ENCODE results near the gene TMEM247. TPM values are rescaled to one million over a fixed set of nuclear protein-coding genes. Genes with fewer than 3 reads are reported as not detected.

TMEM247 gene
- total and polyA plus RNA-seq, 2 of the 8 experiments (the other 6 are each of a cell fraction or from before 2014, with no cell fraction given): not detected

- Histone ChIP-seq H4K91ac (replicated peaks; ENCODE audit: insufficient read length, low read length) (no peak overlapping the region), H3K9me3 (ENCODE audit: insufficient read depth in 2 of 2, low read depth in 1 of 2, low read length in 1 of 2) (no peaks in the 10 kb centered on the region), H3K14ac (ENCODE audit: insufficient read length) (no peak overlapping the region), H2AFZ (ENCODE audit: low read length) (no peak overlapping the region), H2AK5ac (ENCODE audit: low read depth, low read length) (no peak overlapping the region), H3K4ac (replicated peaks; ENCODE audit: insufficient read length, low read depth, low read length) (no peak overlapping the region), H3K79me1 (ENCODE audit: low read depth, low read length) (no peaks in the 10 kb centered on the region), H3K36me3 (ENCODE audit: control insufficient read depth in 2 of 4, insufficient read depth in 4 of 4, low read length in 3 of 4) (no peaks in the 10 kb centered on the region), H3K27ac (ENCODE audit: low read depth, low read length) (no peak overlapping the region), H3K4me3 (ENCODE audit: extremely low read depth in 1 of 4, insufficient read depth in 2 of 4, low read depth in 3 of 4, low read length in 4 of 4) (no peak overlapping the region), H2BK120ac (replicated peaks; ENCODE audit: low read depth, low read length) (no peak overlapping the region), H3K4me1 (replicated peaks in 1 of 4; ENCODE audit: control insufficient read depth in 3 of 4, insufficient read depth in 4 of 4, low read length in 3 of 4) (peaks cover 0 to 6% (median 5%) of the 10 kb centered on the region in 4 experiments; a peak in 4 of 7 replicates), H4K20me1 (replicated peaks in 1 of 2; ENCODE audit: control insufficient read depth in 1 of 2, insufficient read depth in 2 of 2, low read length in 2 of 2) (no peaks in the 10 kb centered on the region), H3K23ac (ENCODE audit: insufficient read length) (no peak overlapping the region), H3K18ac (ENCODE audit: extremely low read depth, low read length) (no peak overlapping the region), H2BK5ac (ENCODE audit: low read depth, low read length) (no peak overlapping the region), H4K8ac (ENCODE audit: extremely low read depth, insufficient read depth, low read length) (no peak overlapping the region), H3K4me2 (ENCODE audit: insufficient read depth in 1 of 2, low read depth in 2 of 2, low read length in 2 of 2) (no peak overlapping the region), H2BK12ac (ENCODE audit: low read depth, low read length) (no peak overlapping the region), H3K23me2 (ENCODE audit: low read depth, low read length) (no peaks in the 10 kb centered on the region), H2BK15ac (ENCODE audit: low read length) (no peak overlapping the region), H3K9ac (replicated peaks in 1 of 4; ENCODE audit: extremely low read depth in 1 of 4, low read depth in 3 of 4, low read length in 3 of 4) (no peak overlapping the region), H3K79me2 (ENCODE audit: control insufficient read depth in 1 of 2, insufficient read depth in 2 of 2, low read length in 2 of 2) (no peaks in the 10 kb centered on the region), H4K5ac (ENCODE audit: insufficient read length, low read depth, low read length) (no peak overlapping the region), H3K56ac (replicated peaks; ENCODE audit: insufficient read length, low read depth, low read length) (no peak overlapping the region), H3K27me3 (replicated peaks in 1 of 4; ENCODE audit: control insufficient read depth in 3 of 4, extremely low read depth in 1 of 4, insufficient read depth in 3 of 4, low read length in 3 of 4) (no peaks in the 10 kb centered on the region), H2BK20ac (ENCODE audit: low read length) (no peak overlapping the region)
- ChIA-PET CTCF (ENCODE audit: partially characterized antibody) (interaction anchor here (1.2 kb wide), 1 partner anchor 71 kb away, joined by 3 read pairs; no protein-coding TSS in a partner anchor), POLR2A (ENCODE audit: partially characterized antibody) (no interaction called here)
- no peak for FAIRE-seq
- no peak for DNase-seq (ENCODE audit: low read depth in 1 of 2, low spot score in 2 of 2)
- no peak for TF ChIP-seq SIX5 (IDR thresholded peaks at IDR 0.05; ENCODE audit: low read depth, low read length)
- TF ChIP-seq RFX5 (IDR thresholded peaks at IDR 0.05; ENCODE audit: borderline replicate concordance, low read depth, low read length): no peak
- no peak for TF ChIP-seq CBX8 (IDR thresholded peaks at IDR 0.05; ENCODE audit: borderline replicate concordance, low read depth, low read length)
Measured at GRCh38 chr2:46436800-46437199, 42.6 kb upstream of the TMEM247 start.

All from H1 (cell line).